Osteocyte (in vitro differentiated cells): ENCODE data around the gene USP7. TPM values are rescaled to one million over a fixed set of nuclear protein-coding genes. Genes with fewer than 3 reads are reported as not detected.

ENCODE experiments used
- DNase-seq: peaks from one replicate; pipeline ENCODE4 v3.0.0; 2021; ENCODE audit warnings: mixed read lengths; ENCODE audit not compliant: unreplicated experiment; ENCODE audit errors: extremely low spot score
- H3K27ac Mint-ChIP-seq: one replicate; pipeline ENCODE4 v1.8.0; 2021; ENCODE audit warnings: mild to moderate bottlenecking, mixed read lengths; ENCODE audit not compliant: unreplicated experiment
- H3K27me3 Mint-ChIP-seq: one replicate; pipeline ENCODE4 v1.8.0; 2021; ENCODE audit warnings: mixed read lengths; ENCODE audit not compliant: unreplicated experiment
- H3K36me3 Mint-ChIP-seq: one replicate; pipeline ENCODE4 v1.8.0; 2021; ENCODE audit warnings: mixed read lengths; ENCODE audit not compliant: unreplicated experiment
- H3K4me1 Mint-ChIP-seq: one replicate; pipeline ENCODE4 v1.8.0; 2021; ENCODE audit warnings: mixed read lengths; ENCODE audit not compliant: unreplicated experiment
- H3K4me3 Mint-ChIP-seq: one replicate; pipeline ENCODE4 v1.8.0; 2021; ENCODE audit warnings: mild to moderate bottlenecking, moderate library complexity, mixed read lengths; ENCODE audit not compliant: unreplicated experiment
- H3K9me3 Mint-ChIP-seq: one replicate; pipeline ENCODE4 v1.8.0; 2021; ENCODE audit warnings: mixed read lengths; ENCODE audit not compliant: unreplicated experiment
- total RNA-seq: library from RNA; stranded (reverse); gene quantifications from 2 replicates; pipeline ENCODE4 v1.2.1, GENCODE V29; 2021
- TF ChIP-seq, protein P1 (sequence below): fragments of 200-600 bp; sonication (generic); IDR thresholded peaks from 2 replicates; pipeline ENCODE4 v1.5.0; 2021; ENCODE audit warnings: antibody characterized with exemption, mild to moderate bottlenecking, moderate library complexity

The USP7 gene
- total RNA-seq, 1 donor from 2014 or later: 88.2 TPM

DNA sequence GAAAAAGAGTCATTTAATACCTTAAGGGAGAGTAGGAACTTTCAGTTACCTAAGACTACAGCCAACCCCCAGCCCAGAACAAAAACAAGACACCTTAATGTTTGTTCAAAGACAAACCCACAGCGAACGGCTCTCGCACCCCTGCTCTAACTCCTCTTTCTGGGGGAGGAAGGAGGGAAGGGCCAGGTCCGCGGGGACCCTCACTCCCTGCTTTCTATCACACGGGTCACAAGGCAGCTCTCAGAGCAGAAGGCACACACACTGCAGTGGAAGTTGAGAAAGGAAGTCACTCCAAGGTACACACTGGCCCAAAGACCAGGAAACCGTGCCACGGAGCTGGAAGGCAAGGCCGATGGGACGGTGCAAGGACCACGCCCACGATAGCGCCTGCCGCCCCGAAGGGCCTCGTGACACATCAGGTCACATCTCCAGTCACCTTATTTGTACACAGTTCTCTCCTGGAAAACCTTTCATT lies 71.6 kb downstream of the USP7 start:
- Mint-ChIP-seq H3K36me3 (peaks cover 46% of the 10 kb centered on the region), H3K9me3 (no peaks in the 10 kb centered on the region), H3K4me3 (no peak overlapping the region), H3K27ac (peak overlapping the region; percentile 52), H3K27me3 (no peaks in the 10 kb centered on the region), H3K4me1 (peaks cover 7% of the 10 kb centered on the region)
- DNase-seq: no peak
- TF ChIP-seq, protein P1, sequence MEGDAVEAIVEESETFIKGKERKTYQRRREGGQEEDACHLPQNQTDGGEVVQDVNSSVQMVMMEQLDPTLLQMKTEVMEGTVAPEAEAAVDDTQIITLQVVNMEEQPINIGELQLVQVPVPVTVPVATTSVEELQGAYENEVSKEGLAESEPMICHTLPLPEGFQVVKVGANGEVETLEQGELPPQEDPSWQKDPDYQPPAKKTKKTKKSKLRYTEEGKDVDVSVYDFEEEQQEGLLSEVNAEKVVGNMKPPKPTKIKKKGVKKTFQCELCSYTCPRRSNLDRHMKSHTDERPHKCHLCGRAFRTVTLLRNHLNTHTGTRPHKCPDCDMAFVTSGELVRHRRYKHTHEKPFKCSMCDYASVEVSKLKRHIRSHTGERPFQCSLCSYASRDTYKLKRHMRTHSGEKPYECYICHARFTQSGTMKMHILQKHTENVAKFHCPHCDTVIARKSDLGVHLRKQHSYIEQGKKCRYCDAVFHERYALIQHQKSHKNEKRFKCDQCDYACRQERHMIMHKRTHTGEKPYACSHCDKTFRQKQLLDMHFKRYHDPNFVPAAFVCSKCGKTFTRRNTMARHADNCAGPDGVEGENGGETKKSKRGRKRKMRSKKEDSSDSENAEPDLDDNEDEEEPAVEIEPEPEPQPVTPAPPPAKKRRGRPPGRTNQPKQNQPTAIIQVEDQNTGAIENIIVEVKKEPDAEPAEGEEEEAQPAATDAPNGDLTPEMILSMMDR: no peak

DNA sequence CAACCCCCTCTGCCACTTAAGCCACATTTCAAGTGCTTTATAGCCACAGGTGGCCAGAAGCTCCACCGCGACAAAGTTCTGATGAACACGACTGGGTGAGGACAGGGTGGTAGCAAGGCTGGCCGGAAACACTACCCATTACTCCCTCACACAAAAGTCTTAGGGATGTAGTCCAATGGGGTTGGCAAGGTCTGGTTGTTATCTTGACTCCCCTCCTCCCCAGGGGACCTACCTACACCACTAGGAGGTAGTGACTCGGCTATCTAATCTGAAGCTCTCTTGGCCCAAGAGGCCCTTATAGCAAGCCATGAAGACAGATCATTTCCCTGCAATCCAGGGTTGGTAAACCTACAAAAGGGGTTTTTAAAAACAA lies 73.2 kb downstream of the USP7 start:
- Mint-ChIP-seq H3K27me3 (no peaks in the 10 kb centered on the region), H3K27ac (no peak overlapping the region), H3K4me1 (peaks cover 18% of the 10 kb centered on the region), H3K4me3 (no peak overlapping the region), H3K36me3 (peaks cover 49% of the 10 kb centered on the region), H3K9me3 (no peaks in the 10 kb centered on the region)
- TF ChIP-seq, protein P1: no peak
- DNase-seq: no peak

DNA sequence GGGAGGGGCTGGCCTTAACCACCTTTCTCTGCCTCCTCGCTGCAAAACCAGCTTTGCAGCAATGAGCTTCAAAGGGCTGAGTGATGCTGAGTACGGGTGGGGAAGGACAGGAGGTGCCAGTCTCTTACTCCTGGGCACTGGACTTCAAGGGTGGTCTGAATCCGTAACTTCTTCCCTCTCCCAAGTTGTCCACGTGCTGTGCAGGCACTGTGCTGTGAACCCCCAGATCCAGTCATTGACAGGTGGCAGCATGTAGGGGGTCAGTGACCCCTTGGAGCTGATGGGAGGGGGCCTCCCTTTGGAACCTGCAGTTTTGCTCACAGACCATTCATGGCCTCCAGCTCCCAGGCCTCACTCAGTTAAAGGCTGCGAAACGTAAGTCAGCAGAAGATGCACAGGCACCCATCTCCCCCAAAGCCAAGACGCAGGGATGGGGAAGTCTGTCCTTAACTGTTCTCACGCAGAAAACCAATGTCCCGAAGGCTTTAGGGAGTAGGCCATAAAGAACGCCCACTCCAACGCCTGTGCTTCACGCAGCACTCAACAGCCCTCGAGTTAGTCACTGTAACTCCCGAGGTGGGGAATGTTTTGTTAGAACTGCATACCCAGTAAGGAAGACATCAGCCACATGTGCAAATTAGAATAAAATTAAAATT lies 73.7 kb downstream of the USP7 start:
- Mint-ChIP-seq H3K27me3 (no peaks in the 10 kb centered on the region), H3K27ac (no peak overlapping the region), H3K36me3 (peaks cover 44% of the 10 kb centered on the region), H3K4me1 (peaks cover 21% of the 10 kb centered on the region), H3K4me3 (no peak overlapping the region), H3K9me3 (no peaks in the 10 kb centered on the region)
- TF ChIP-seq, protein P1: no peak
- DNase-seq: no peak

DNA sequence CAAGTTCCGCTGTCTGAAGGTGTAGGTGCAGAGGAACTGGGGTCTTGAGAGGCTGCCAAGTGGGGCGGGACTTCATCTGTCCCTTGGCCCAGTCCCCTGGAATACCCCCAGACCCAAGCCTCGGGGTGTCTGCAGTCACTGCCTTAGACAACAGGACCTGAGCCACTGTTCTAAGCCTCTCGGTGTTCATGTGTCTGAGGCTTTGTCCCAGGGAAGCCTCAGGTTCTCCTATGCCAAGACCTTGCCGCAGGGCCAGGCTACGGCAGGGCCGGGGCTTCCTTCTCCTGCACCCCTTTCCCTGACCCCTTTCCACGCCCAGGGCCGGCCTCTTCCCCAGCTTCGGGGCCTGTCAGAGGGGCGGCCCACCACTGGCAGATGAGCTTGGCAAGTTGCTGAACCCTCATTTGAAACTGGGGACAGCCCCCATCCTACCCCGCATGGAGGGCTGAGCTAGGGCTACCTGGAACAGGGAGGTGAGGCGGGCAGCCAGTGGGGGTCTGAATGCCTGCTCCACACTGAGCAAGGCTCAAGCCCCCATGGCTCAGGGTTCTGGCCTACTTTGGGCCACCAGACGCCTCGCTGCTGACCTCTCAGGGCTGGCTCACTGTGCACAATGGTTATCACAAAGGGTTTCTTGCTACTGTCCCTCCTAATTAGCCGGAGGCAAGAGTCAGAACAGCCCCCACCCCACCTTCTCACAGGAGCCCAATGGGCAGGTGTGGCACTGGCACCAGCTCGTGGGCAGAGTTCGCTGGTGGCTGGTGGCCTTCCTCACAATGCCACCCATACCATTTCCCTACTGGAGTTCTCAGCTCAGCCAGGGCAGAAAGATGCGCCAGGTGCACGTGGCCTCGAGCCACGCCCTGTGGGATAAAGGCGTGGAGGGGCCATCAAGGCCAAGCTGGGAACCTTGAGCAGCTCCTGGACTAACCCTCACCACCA lies 74.5 kb downstream of the USP7 start:
- Mint-ChIP-seq H3K4me3 (no peak overlapping the region), H3K27me3 (no peaks in the 10 kb centered on the region), H3K36me3 (peaks cover 36% of the 10 kb centered on the region), H3K4me1 (peaks cover 21% of the 10 kb centered on the region), H3K9me3 (no peaks in the 10 kb centered on the region), H3K27ac (no peak overlapping the region)
- TF ChIP-seq, protein P1: no peak
- DNase-seq: no peak
